ENCODE results near the gene LSP1. TPM values are rescaled to one million over a fixed set of nuclear protein-coding genes. Genes with fewer than 3 reads are reported as not detected.

The LSP1 gene
- total and polyA plus RNA-seq, 2 of the 13 experiments (the other 11 are each of a cell fraction or from before 2014, with no cell fraction given): 0.59 to 1.00 TPM

DNA sequence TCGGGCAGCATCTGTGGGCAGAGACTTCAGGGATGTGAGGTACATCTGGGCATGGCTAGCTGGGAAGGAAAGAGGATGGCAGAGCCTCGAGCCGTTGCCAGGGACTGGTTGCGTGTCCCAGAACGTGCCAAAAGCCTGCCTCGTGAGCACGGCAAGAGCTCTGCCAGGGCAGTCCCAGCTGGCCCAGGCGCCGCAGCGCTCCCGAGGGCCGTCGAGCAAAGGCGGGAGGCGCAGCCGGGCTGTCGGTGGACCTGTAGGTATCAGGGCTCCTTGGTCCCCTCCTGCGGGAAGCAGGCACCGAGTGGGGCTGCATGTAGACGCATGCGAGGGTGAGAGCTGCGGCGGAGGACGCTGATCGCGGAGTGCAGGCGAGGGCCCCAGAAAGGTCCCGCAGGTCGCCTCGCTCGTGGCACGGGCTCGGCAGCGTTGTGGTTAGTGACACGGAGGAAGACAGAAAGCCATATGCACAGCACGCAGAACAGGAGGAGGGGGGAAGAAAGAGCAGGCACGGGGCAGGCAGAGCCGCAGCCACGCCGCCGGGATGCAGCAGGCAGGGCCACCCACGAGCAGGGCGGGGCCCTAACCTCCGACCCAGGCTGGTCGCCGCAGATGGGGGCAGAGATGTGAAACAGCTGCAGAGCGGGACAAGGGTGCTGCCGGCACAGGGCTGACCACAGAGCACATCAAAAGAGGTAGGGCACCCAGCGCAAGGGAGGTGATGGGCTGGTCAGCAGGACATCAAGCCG, 18.0 kb downstream of the LSP1 start (continued):
- TF ChIP-seq, protein P1, sequence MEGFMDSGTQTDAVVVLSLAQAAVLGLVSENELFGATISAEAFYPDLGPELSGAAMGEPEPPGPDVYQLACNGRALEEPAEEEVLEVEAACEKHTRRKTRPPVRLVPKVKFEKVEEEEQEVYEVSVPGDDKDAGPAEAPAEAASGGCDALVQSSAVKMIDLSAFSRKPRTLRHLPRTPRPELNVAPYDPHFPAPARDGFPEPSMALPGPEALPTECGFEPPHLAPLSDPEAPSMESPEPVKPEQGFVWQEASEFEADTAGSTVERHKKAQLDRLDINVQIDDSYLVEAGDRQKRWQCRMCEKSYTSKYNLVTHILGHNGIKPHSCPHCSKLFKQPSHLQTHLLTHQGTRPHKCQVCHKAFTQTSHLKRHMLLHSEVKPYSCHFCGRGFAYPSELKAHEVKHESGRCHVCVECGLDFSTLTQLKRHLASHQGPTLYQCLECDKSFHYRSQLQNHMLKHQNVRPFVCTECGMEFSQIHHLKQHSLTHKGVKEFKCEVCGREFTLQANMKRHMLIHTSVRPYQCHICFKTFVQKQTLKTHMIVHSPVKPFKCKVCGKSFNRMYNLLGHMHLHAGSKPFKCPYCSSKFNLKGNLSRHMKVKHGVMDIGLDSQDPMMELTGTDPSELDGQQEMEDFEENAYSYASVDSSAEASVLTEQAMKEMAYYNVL (CRISPR knock-in tag; IDR thresholded peaks at IDR 0.05; ENCODE audit: borderline replicate concordance): no peak
- TF ChIP-seq EZH2 (conservative IDR thresholded peaks at IDR 0.05; ENCODE audit: low read depth, low read length): 0 out of 2 replicates have a peak, but pooled peaks have one; percentile 60
- no peak for TF ChIP-seq NR3C1 (CRISPR knock-in tag; IDR thresholded peaks at IDR 0.05)
- TF ChIP-seq ZNF329 (CRISPR knock-in tag; IDR thresholded peaks at IDR 0.05; ENCODE audit: low read depth): no peak

DNA sequence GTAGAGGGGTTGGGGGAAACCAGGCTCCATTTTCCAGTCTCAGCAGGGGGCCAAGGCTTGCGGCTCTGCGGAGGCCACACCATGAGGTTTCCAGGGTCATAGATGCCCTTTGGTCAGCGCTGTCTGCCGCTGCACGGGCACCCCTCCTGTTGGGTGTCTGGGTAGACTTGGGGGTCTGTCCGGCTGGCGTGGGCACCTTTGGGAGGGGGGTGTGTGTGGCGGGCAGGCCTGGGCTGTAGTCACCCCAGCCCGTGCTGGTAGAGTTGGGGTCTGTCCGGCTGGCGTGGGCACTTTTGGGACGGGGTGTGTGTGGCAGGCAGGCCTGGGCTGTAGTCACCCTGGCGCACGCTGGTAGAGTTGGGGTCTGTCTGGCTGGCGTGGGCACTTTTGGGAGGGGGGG, 18.6 kb downstream of the LSP1 start:
- DNase-seq (ENCODE audit: low spot score) (no peak), ATAC-seq (no peak), FAIRE-seq (no peak)
- H3K4me1 ChIP-seq (ENCODE audit: insufficient read depth, low read length): peaks cover 3% of the 10 kb centered on the region
- in situ Hi-C loops (cut with HindIII; ENCODE audit: extremely low pct_ligation_motif_present, low pct_unique_long_range_greater_than_20kb): no loop called here
- H3K36me3 ChIP-seq (replicated peaks in 1 of 2; ENCODE audit: control insufficient read depth in 1 of 2, insufficient read depth in 2 of 2, low read length in 2 of 2): no peaks in the 10 kb centered on the region
- H3K9ac ChIP-seq (ENCODE audit: insufficient read depth, low read depth, low read length): no peak overlapping the region
- WGBS (ENCODE audit: low lambda C conversion rate): 0% methylated on average over 1 of the region's 15 CpGs
- no peak overlapping the region for H2AFZ ChIP-seq (ENCODE audit: low read length)
- no peak overlapping the region for H3K4me2 ChIP-seq (ENCODE audit: low read depth, low read length)
- no peaks in the 10 kb centered on the region for H4K20me1 ChIP-seq (ENCODE audit: insufficient read depth, low read length)
- ChIA-PET POLR2A (no interaction called here), CTCF (ENCODE audit: low intra/inter-chr PET ratio, low total read pairs) (no interaction called here)
- no TSS peak for BruUV-seq (replicated peaks)
- H3K4me3 ChIP-seq (replicated peaks in 1 of 3; ENCODE audit: insufficient read depth in 1 of 3, low read depth in 2 of 3, low read length in 3 of 3): no peak overlapping the region
- intact Hi-C loops (cut with micrococcal nuclease; ENCODE audit: unreplicated experiment): no loop called here
- peaks cover 21 to 69% of the 10 kb centered on the region in 2 experiments for H3K27me3 ChIP-seq (ENCODE audit: control insufficient read depth in 1 of 2, insufficient read depth in 2 of 2, low read length in 2 of 2)
- no peaks in the 10 kb centered on the region for H3K9me3 ChIP-seq (ENCODE audit: low read length)
- no peak overlapping the region for H3K27ac ChIP-seq (ENCODE audit: extremely low read length, insufficient read depth, low read length)
- no peaks in the 10 kb centered on the region for H3K79me2 ChIP-seq (ENCODE audit: insufficient read depth, low read length)
- TF ChIP-seq HHEX (CRISPR knock-in tag; IDR thresholded peaks at IDR 0.05) (no peak), ZSCAN12 (CRISPR knock-in tag; IDR thresholded peaks at IDR 0.05) (no peak), SYNCRIP (IDR thresholded peaks at IDR 0.05; ENCODE audit: insufficient read depth, low read depth, low read length) (no peak), NFRKB (IDR thresholded peaks at IDR 0.05) (no peak), ZNF260 (CRISPR knock-in tag; IDR thresholded peaks at IDR 0.05; ENCODE audit: borderline replicate concordance, low read depth) (no peak), ATAD3A (CRISPR knock-in tag; IDR thresholded peaks at IDR 0.05) (no peak), GATA4 (IDR thresholded peaks at IDR 0.05; ENCODE audit: borderline replicate concordance, low read depth) (no peak)
- TF ChIP-seq, protein P2, sequence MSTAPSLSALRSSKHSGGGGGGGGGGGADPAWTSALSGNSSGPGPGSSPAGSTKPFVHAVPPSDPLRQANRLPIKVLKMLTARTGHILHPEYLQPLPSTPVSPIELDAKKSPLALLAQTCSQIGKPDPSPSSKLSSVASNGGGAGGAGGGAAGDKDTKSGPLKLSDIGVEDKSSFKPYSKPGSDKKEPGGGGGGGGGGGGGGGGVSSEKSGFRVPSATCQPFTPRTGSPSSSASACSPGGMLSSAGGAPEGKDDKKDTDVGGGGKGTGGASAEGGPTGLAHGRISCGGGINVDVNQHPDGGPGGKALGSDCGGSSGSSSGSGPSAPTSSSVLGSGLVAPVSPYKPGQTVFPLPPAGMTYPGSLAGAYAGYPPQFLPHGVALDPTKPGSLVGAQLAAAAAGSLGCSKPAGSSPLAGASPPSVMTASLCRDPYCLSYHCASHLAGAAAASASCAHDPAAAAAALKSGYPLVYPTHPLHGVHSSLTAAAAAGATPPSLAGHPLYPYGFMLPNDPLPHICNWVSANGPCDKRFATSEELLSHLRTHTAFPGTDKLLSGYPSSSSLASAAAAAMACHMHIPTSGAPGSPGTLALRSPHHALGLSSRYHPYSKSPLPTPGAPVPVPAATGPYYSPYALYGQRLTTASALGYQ (CRISPR knock-in tag; IDR thresholded peaks at IDR 0.05): no peak

Data from HepG2 (cell line).